ENCODE results near the gene ST14. TPM values are rescaled to one million over a fixed set of nuclear protein-coding genes. Genes with fewer than 3 reads are reported as not detected.
"Not testable (repeated sequence)": the region's sequence is repeated elsewhere in the genome, so short reads cannot be mapped to it uniquely, and the experiment has no call there.

ST14 gene
- total RNA-seq, 1 experiment from 2014 or later, result 141 TPM

- H3K27ac ChIP-seq, result no peak overlapping the region
- no peaks in the 10 kb centered on the region; the same call in 1 of the 2 replicates for H3K36me3 ChIP-seq (ENCODE audit: low read depth)
- H4K20me1 ChIP-seq (ENCODE audit: insufficient read depth), result peaks cover 32% of the 10 kb centered on the region
- peaks cover 94% of the 10 kb centered on the region for H3K79me2 ChIP-seq (ENCODE audit: low read depth)
- no peaks in the 10 kb centered on the region for H3K9me3 ChIP-seq (ENCODE audit: insufficient read depth, low read depth)
- H3K9me2 ChIP-seq (ENCODE audit: insufficient read depth), result no peaks in the 10 kb centered on the region
- no TSS peak for BruUV-seq (replicated peaks)
- peaks cover 46% of the 10 kb centered on the region for H3K4me1 ChIP-seq (replicated peaks; ENCODE audit: insufficient read depth)
- peaks cover 26% of the 10 kb centered on the region for H3F3A ChIP-seq (ENCODE audit: insufficient read depth, low read depth)
- no peak for DNase-seq
- no peak for TF ChIP-seq CTCF (conservative IDR thresholded peaks at IDR 0.05)
- no peak for TF ChIP-seq EZH2 (IDR thresholded peaks at IDR 0.05; ENCODE audit: low read depth)
- H2AFZ ChIP-seq, result no peak overlapping the region
- intact Hi-C loops (cut with micrococcal nuclease; ENCODE audit: unreplicated experiment), result no loop called here
- ChIA-PET POLR2A (ENCODE audit: unreplicated experiment) (no interaction called here), CTCF (no interaction called here)
- no peak overlapping the region for H3K4me3 ChIP-seq
- H3K4me2 ChIP-seq, result no peak overlapping the region
- H3K27me3 ChIP-seq (ENCODE audit: insufficient read depth, low read depth), result no peaks in the 10 kb centered on the region
Observed at GRCh38 chr11:130168105-130168504, 8.5 kb downstream of the ST14 start.

- H3K4me3 ChIP-seq, result no peak overlapping the region
- ChIA-PET CTCF (no interaction called here), POLR2A (ENCODE audit: unreplicated experiment) (interaction anchor here (0.6 kb wide), 1 partner anchor 167 kb away, joined by 3 read pairs; no protein-coding TSS in a partner anchor)
- H3K36me3 ChIP-seq (ENCODE audit: low read depth), result peaks cover 7% of the 10 kb centered on the region; the same call in 1 of the 2 replicates
- intact Hi-C loops (cut with micrococcal nuclease; ENCODE audit: unreplicated experiment), result no loop called here
- no TSS peak for BruUV-seq (replicated peaks)
- peaks cover 16% of the 10 kb centered on the region for H3F3A ChIP-seq (ENCODE audit: insufficient read depth, low read depth)
- peaks cover 29% of the 10 kb centered on the region for H3K4me1 ChIP-seq (replicated peaks; ENCODE audit: insufficient read depth)
- no peak overlapping the region for H3K27ac ChIP-seq
- no peaks in the 10 kb centered on the region for H3K27me3 ChIP-seq (ENCODE audit: insufficient read depth, low read depth)
- no peaks in the 10 kb centered on the region for H3K9me2 ChIP-seq (ENCODE audit: insufficient read depth)
- TF ChIP-seq EZH2 (IDR thresholded peaks at IDR 0.05; ENCODE audit: low read depth) (no peak), CTCF (conservative IDR thresholded peaks at IDR 0.05) (no peak)
- DNase-seq, result no peak
- H3K79me2 ChIP-seq (ENCODE audit: low read depth), result peaks cover 95% of the 10 kb centered on the region
- no peak overlapping the region for H3K4me2 ChIP-seq
- peaks cover 32% of the 10 kb centered on the region for H4K20me1 ChIP-seq (ENCODE audit: insufficient read depth)
- H3K9me3 ChIP-seq (ENCODE audit: insufficient read depth, low read depth), result no peaks in the 10 kb centered on the region
- H2AFZ ChIP-seq, result no peak overlapping the region
Observed at GRCh38 chr11:130170345-130170744, 10.8 kb downstream of the ST14 start.

GRCh38 chr11:130171534-130171933 lies 12.0 kb downstream of the ST14 start:
- H3K27me3 ChIP-seq (ENCODE audit: insufficient read depth, low read depth), result no peaks in the 10 kb centered on the region
- no peak overlapping the region for H2AFZ ChIP-seq
- H3K4me2 ChIP-seq, result no peak overlapping the region
- CTCF ChIA-PET, result no interaction called here
- peaks cover 6% of the 10 kb centered on the region for H3F3A ChIP-seq (ENCODE audit: insufficient read depth, low read depth)
- H3K79me2 ChIP-seq (ENCODE audit: low read depth), result peaks cover 97% of the 10 kb centered on the region
- H3K9me3 ChIP-seq (ENCODE audit: insufficient read depth, low read depth), result no peaks in the 10 kb centered on the region
- POLR2A ChIA-PET (ENCODE audit: unreplicated experiment), result no interaction called here
- H3K4me1 ChIP-seq (replicated peaks; ENCODE audit: insufficient read depth), result peaks cover 17% of the 10 kb centered on the region
- TF ChIP-seq EZH2 (IDR thresholded peaks at IDR 0.05; ENCODE audit: low read depth) (no peak), CTCF (conservative IDR thresholded peaks at IDR 0.05) (no peak)
- H3K27ac ChIP-seq, result no peak overlapping the region
- no peak for DNase-seq
- H4K20me1 ChIP-seq (ENCODE audit: insufficient read depth), result peaks cover 24% of the 10 kb centered on the region
- H3K9me2 ChIP-seq (ENCODE audit: insufficient read depth), result no peaks in the 10 kb centered on the region
- H3K4me3 ChIP-seq, result no peak overlapping the region
- intact Hi-C loops (cut with micrococcal nuclease; ENCODE audit: unreplicated experiment), result no loop called here
- no TSS peak for BruUV-seq (replicated peaks)
- H3K36me3 ChIP-seq (ENCODE audit: low read depth), result peaks cover 7% of the 10 kb centered on the region; the same call in 1 of the 2 replicates

GRCh38 chr11:130172001-130172400 lies 12.4 kb downstream of the ST14 start:
- H3K4me3 ChIP-seq; H3K4me2 ChIP-seq; POLR2A ChIA-PET (ENCODE audit: unreplicated experiment); BruUV-seq (replicated peaks); CTCF ChIA-PET; H3K9me2 ChIP-seq (ENCODE audit: insufficient read depth); H3K27me3 ChIP-seq (ENCODE audit: insufficient read depth, low read depth); H2AFZ ChIP-seq; H3K36me3 ChIP-seq (ENCODE audit: low read depth); DNase-seq; intact Hi-C loops (cut with micrococcal nuclease; ENCODE audit: unreplicated experiment); H3F3A ChIP-seq (ENCODE audit: insufficient read depth, low read depth); H3K27ac ChIP-seq; H3K9me3 ChIP-seq (ENCODE audit: insufficient read depth, low read depth): not testable (repeated sequence)
- peaks cover 12% of the 10 kb centered on the region for H3K4me1 ChIP-seq (replicated peaks; ENCODE audit: insufficient read depth)
- H3K79me2 ChIP-seq (ENCODE audit: low read depth), result peaks cover 97% of the 10 kb centered on the region
- peaks cover 24% of the 10 kb centered on the region for H4K20me1 ChIP-seq (ENCODE audit: insufficient read depth)
